PC-3 (cell line): ENCODE data around the gene GLRX5.

ENCODE experiments used
- CTCF ChIP-seq: fragments of 300-600 bp; sonication (generic); conservative IDR thresholded peaks from 2 replicates; pipeline ENCODE4 v1.5.1; 2017; ENCODE audit warnings: antibody characterized with exemption, low read depth, mild to moderate bottlenecking, low read length
- EZH2 ChIP-seq: fragments of 300-600 bp; sonication (generic); IDR thresholded peaks from one replicate; pipeline ENCODE4 v1.6.1; 2017; ENCODE audit warnings: antibody characterized with exemption, mild to moderate bottlenecking, low read length; ENCODE audit not compliant: unreplicated experiment

- TF ChIP-seq CTCF (no peak), EZH2 (no peak)
Observed at GRCh38 chr14:95555053-95555452, 20.2 kb downstream of the GLRX5 start.
